RWPE1 (cell line): ENCODE data around the gene GJB1.

Source experiments
- CTCF ChIA-PET: fragments of 350-600 bp; sonication (Branson Sonifier 250); formaldehyde crosslinking; extraction: SDS; loops from one replicate; lab custom pipeline; 2021; lab: Yijun Ruan, JAX
- POLR2A ChIA-PET: fragments of 400-600 bp; formaldehyde crosslinking; extraction: SDS; loops from one replicate; lab custom pipeline; 2020; ENCODE audit warnings: antibody characterized with exemption; ENCODE audit not compliant: low non-redundant PET; lab: Yijun Ruan, JAX
- DNase-seq: peaks from one replicate; pipeline ENCODE4 v3.0.0; 2012; ENCODE audit warnings: low spot score
- H3K27ac ChIP-seq: fragments of 450-650 bp; 2 replicates; pipeline ENCODE4 v1.5.1; 2017
- TF ChIP-seq, protein P1 (sequence below): fragments of 450-650 bp; conservative IDR thresholded peaks from 2 replicates; pipeline ENCODE4 v1.5.1; 2017; ENCODE audit warnings: low read depth, mild to moderate bottlenecking

Gene GJB1

DNA sequence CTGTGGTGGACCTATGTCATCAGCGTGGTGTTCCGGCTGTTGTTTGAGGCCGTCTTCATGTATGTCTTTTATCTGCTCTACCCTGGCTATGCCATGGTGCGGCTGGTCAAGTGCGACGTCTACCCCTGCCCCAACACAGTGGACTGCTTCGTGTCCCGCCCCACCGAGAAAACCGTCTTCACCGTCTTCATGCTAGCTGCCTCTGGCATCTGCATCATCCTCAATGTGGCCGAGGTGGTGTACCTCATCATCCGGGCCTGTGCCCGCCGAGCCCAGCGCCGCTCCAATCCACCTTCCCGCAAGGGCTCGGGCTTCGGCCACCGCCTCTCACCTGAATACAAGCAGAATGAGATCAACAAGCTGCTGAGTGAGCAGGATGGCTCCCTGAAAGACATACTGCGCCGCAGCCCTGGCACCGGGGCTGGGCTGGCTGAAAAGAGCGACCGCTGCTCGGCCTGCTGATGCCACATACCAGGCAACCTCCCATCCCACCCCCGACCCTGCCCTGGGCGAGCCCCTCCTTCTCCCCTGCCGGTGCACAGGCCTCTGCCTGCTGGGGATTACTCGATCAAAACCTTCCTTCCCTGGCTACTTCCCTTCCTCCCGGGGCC lies 1.2 kb downstream of the GJB1 start:
- no peak overlapping the region for H3K27ac ChIP-seq
- TF ChIP-seq, protein P1, sequence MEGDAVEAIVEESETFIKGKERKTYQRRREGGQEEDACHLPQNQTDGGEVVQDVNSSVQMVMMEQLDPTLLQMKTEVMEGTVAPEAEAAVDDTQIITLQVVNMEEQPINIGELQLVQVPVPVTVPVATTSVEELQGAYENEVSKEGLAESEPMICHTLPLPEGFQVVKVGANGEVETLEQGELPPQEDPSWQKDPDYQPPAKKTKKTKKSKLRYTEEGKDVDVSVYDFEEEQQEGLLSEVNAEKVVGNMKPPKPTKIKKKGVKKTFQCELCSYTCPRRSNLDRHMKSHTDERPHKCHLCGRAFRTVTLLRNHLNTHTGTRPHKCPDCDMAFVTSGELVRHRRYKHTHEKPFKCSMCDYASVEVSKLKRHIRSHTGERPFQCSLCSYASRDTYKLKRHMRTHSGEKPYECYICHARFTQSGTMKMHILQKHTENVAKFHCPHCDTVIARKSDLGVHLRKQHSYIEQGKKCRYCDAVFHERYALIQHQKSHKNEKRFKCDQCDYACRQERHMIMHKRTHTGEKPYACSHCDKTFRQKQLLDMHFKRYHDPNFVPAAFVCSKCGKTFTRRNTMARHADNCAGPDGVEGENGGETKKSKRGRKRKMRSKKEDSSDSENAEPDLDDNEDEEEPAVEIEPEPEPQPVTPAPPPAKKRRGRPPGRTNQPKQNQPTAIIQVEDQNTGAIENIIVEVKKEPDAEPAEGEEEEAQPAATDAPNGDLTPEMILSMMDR: no peak
- no peak for DNase-seq
- POLR2A ChIA-PET: no interaction called here
- CTCF ChIA-PET: no interaction called here

DNA sequence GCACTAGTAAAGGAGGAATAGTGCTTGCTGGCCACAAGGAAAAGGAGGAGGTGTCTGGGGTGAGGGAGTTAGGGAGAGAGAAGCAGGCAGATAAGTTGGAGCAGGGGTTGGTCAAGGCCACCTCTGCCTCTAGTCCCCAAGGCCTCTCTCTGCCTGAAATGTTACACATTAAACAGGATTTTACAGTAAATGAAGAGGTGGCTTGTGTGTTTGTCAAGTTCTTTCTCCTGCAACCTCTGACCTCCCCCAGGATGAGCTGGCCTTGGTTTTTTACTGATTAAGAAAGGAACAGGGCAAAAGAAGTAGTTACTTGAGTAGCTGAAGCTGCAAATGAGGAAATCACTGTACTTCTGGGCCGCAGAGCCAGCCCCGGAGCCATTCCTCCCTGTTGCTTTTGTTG lies 2.0 kb downstream of the GJB1 start:
- DNase-seq: no peak
- POLR2A ChIA-PET: no interaction called here
- CTCF ChIA-PET: no interaction called here
- no peak overlapping the region for H3K27ac ChIP-seq
- TF ChIP-seq, protein P1: no peak

DNA sequence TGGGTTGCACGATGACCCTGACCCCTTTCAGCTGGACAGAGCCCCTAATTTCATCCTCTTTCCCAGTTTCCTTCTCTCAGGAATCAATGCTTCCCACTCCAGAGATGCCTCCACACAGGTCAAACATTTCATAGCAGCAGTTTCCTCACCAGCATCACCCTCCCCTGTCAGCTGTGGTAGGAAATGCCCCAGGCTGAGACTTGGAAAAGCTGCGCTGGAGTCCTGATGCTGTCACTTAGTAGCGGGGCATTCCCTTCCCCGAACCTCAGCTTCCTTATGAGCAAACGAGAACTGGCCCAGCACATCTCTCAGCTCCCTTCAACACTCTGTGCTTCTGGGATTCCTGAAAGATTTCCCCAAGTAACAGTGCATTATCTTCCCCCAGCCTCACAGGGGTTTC lies 2.7 kb downstream of the GJB1 start:
- TF ChIP-seq, protein P1: no peak
- POLR2A ChIA-PET: no interaction called here
- CTCF ChIA-PET: no interaction called here
- no peak overlapping the region for H3K27ac ChIP-seq
- DNase-seq: no peak

DNA sequence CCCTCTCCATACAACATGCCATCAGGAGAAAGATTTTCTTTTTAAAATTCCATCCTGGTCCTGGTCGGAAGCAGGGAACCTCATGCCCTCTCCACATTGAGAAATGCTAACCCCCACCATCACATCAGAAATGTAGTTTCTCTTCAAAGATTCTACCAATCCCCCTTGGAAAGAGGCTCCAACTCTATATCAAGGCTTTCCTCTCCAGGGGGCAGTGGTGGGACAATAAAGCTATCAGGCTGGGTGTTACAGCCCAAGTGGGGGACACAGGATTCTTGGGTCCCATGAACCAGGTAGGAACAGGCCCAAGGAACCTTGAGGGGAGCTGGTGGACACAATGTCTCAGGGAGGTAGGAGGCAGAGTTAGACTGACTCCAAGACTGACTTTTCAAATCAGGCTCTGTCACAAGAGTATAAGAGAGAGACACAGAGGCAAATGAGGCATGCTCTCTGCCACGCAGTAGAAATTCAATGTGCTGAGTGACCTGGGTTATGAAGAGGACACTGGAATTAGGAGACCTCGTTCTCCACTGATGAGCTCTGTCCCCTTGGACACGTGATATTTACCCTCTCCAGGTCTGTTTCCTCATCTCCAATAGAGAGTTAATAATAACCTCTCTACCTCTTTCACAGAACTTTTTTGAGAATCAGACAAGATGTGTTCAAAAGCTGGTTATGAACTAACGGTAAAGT lies 4.5 kb downstream of the GJB1 start:
- TF ChIP-seq, protein P1: no peak
- POLR2A ChIA-PET: no interaction called here
- DNase-seq: no peak
- CTCF ChIA-PET: interaction anchor here (0.5 to 0.6 kb wide), 3 partner anchors 76 to 472 kb away, joined by 3 to 5 read pairs (median 4); no protein-coding TSS in a partner anchor
- H3K27ac ChIP-seq: no peak overlapping the region

DNA sequence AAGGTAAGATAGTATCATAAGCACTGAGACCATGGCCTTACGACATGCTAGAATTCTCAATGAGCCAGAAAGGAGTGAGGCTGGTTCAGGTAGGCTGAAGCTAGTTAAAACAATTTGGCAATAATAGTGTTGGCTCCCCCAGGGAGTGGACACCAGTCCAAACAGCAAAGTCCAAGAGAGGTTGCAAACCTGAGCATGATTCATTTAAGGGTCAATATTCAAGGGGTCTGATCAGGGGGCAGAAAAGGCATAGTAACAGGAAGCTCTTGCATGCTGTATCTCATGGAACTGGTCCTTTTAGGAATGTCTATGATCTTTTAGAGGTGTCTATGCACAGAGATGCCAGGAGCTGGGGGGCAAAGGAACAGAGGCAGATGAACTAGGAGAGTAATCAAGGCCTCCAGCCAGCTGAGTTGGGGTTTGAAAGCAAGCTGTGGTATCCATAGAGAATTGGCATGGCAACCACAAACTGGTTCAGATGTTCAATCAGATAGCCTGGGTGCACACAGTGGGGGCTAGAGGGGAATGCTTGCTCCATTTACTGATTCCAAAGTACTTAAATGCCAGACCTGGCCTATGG lies 5.1 kb downstream of the GJB1 start:
- CTCF ChIA-PET: interaction anchor here (0.5 to 0.6 kb wide), 3 partner anchors 77 to 473 kb away, joined by 3 to 5 read pairs (median 4); no protein-coding TSS in a partner anchor
- POLR2A ChIA-PET: no interaction called here
- TF ChIP-seq, protein P1: no peak
- H3K27ac ChIP-seq: no peak overlapping the region
- no peak for DNase-seq

DNA sequence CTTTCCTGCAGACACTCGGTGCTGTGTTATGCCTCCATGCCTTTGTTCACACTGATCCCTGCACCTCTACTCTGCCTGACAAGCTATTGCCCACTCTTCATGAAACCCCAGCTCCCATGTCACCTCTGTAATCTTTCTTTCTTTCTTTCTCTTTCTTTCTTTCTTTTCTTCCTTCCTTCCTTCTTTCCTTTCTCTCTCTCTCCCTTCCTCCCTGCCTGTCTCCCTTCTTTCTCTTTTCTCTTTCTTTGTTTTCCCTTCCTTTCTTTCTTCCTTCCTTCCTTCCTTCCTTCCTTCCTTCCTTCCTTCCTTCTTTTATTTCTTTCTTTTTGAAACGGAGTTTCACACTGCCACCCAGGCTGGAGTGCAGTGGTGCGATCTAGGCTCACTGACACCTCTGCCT lies 12.5 kb downstream of the GJB1 start:
- POLR2A ChIA-PET: no interaction called here
- no peak for DNase-seq
- TF ChIP-seq, protein P1: no peak
- CTCF ChIA-PET: no interaction called here
- H3K27ac ChIP-seq: no peak overlapping the region
